ENCODE measurements around the gene DNMBP. TPM values are rescaled to one million over a fixed set of nuclear protein-coding genes. Genes with fewer than 3 reads are reported as not detected.
"Not testable (repeated sequence)": the region's sequence is repeated elsewhere in the genome, so short reads cannot be mapped to it uniquely, and the experiment has no call there.

The DNMBP gene
- total RNA-seq, 4 donors from 2014 or later, result 9.5 to 15.8 (median 11.4) TPM

DNA sequence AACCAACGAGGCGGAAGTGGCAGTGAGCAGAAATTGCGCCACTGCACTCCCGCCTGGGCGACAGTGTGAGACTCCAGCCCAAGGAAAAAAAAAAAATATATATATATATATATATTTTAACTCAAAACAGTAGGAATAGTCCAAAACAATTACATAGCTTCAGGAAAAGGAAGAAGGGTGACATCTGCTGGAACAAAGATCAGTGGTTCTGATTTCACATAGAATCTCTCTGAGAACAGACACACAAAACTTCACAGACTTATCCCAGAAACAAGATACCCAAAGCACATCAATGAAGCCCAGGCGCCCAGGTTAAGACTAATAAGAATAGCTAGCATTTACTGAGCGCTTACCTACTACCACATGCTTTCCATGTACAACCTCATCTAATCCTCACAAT, 45.0 kb downstream of the DNMBP start:
- Histone ChIP-seq H3K4me3 (no peak overlapping the region), H3K36me3 (peaks cover 7 to 52% (median 17%) of the 10 kb centered on the region in 3 donors), H3K4me1 (peaks cover 0 to 17% (median 0%) of the 10 kb centered on the region in 3 donors), H3K27ac (peak overlapping the region in 1 of 4 donors; percentile 31), H3K27me3 (no peaks in the 10 kb centered on the region), H3K9me3 (no peaks in the 10 kb centered on the region)
- intact Hi-C loops (cut with DNase I), result no loop called here
- TF ChIP-seq POLR2A (IDR thresholded peaks at IDR 0.05), result no peak
- TF ChIP-seq CTCF (IDR thresholded peaks at IDR 0.05), result no peak
- WGBS, 2 donors, result 88 to 90% methylated on average over 7 of the region's 7 CpGs
- DNase-seq, result no peak

GRCh38 chr10:99963467-99964165, 46.1 kb downstream of the DNMBP start:
- peaks cover 4 to 40% (median 14%) of the 10 kb centered on the region in 3 donors for H3K36me3 ChIP-seq
- H3K9me3 ChIP-seq; intact Hi-C loops (cut with DNase I); H3K27me3 ChIP-seq; H3K4me3 ChIP-seq; DNase-seq: not testable (repeated sequence)
- 57 to 71% methylated on average over 3 of the region's 7 CpGs for WGBS, 2 donors
- peak overlapping the region in 1 of 4 donors; percentile 39 for H3K27ac ChIP-seq
- H3K4me1 ChIP-seq, result peaks cover 0 to 17% (median 0%) of the 10 kb centered on the region in 3 donors

DNA sequence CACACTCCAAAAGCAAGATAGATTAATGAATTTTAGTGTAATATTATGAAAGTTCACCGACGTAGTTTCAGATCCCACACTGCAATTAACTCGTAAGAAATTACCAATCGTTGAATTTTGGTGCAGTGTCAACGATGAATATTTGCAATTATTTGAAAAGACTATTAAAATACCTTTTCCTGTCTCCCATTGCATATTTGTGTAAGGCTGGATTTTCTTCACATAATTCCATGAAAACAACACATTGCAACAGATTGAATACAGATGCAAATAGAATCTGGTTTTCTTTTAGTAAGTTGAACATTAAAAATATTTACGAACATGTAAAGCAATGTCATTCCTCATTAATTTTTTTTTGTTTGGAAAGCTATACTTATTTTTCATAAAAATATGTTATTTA, 50.9 kb downstream of the DNMBP start:
- intact Hi-C loops (cut with DNase I), result no loop called here
- no peak overlapping the region for H3K27ac ChIP-seq
- H3K36me3 ChIP-seq, result peaks cover 10 to 42% (median 12%) of the 10 kb centered on the region in 3 donors
- H3K27me3 ChIP-seq, result no peaks in the 10 kb centered on the region
- DNase-seq, result no peak
- H3K4me1 ChIP-seq, result peaks cover 0 to 10% (median 0%) of the 10 kb centered on the region in 3 donors
- H3K4me3 ChIP-seq, result no peak overlapping the region
- WGBS, 2 donors, result 84 to 89% methylated on average over 6 of the region's 6 CpGs
- H3K9me3 ChIP-seq, result no peaks in the 10 kb centered on the region
- TF ChIP-seq POLR2A (IDR thresholded peaks at IDR 0.05) (no peak), CTCF (IDR thresholded peaks at IDR 0.05) (no peak)

- no peaks in the 10 kb centered on the region for H3K9me3 ChIP-seq
- TF ChIP-seq CTCF (IDR thresholded peaks at IDR 0.05) (no peak), POLR2A (IDR thresholded peaks at IDR 0.05) (no peak)
- H3K27ac ChIP-seq, result peak overlapping the region in 1 of 4 donors; percentile 32
- 44 to 62% methylated on average over 2 of the region's 2 CpGs for WGBS, 2 donors
- no peaks in the 10 kb centered on the region for H3K27me3 ChIP-seq
- H3K36me3 ChIP-seq, result peaks cover 10 to 47% (median 12%) of the 10 kb centered on the region in 3 donors
- peaks cover 0 to 9% (median 0%) of the 10 kb centered on the region in 3 donors for H3K4me1 ChIP-seq
- H3K4me3 ChIP-seq, result peak overlapping the region in 1 of 4 donors; percentile 0
- DNase-seq, result no peak
- intact Hi-C loops (cut with DNase I), result no loop called here
Observed at GRCh38 chr10:99958302-99958701, 51.4 kb downstream of the DNMBP start.

GRCh38 chr10:99953510-99953909, 56.2 kb downstream of the DNMBP start:
- H3K36me3 ChIP-seq, result peaks cover 10 to 79% (median 17%) of the 10 kb centered on the region in 3 donors
- DNase-seq; H3K4me1 ChIP-seq; H3K27me3 ChIP-seq; H3K27ac ChIP-seq; intact Hi-C loops (cut with DNase I); H3K4me3 ChIP-seq: not testable (repeated sequence)
- 93 to 95% methylated on average over 3 of the region's 3 CpGs for WGBS, 2 donors
- H3K9me3 ChIP-seq, result peaks cover 0 to 10% (median 6%) of the 10 kb centered on the region in 3 donors

DNA sequence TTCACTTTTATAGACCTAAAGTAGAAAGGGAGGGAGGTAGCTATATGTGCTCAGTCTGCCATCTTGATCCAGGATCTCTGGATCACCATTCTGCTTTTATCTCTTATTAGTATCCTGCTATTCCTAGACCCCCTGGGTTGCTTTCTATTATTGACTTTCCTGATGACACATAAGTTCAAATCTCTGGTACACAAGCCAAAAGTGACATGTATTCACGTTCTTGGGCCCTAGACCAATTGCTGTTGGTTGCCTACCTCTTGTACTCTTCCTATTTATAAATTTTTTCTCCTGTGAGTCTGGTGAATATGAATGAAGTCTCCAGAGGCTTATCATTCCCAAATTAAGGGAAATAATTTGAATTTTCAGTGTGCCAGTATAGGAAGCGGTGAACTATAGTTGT, 56.9 kb downstream of the DNMBP start:
- Histone ChIP-seq H3K4me1 (peaks cover 0 to 3% (median 0%) of the 10 kb centered on the region in 3 donors), H3K9me3 (peaks cover 0 to 10% (median 6%) of the 10 kb centered on the region in 3 donors), H3K4me3 (no peak overlapping the region), H3K27me3 (no peaks in the 10 kb centered on the region), H3K27ac (no peak overlapping the region), H3K36me3 (peaks cover 10 to 77% (median 17%) of the 10 kb centered on the region in 3 donors)
- TF ChIP-seq POLR2A (IDR thresholded peaks at IDR 0.05), result no peak
- no peak for TF ChIP-seq CTCF (IDR thresholded peaks at IDR 0.05)
- 89 to 91% methylated on average over 2 of the region's 2 CpGs for WGBS, 2 donors
- DNase-seq, result no peak
- intact Hi-C loops (cut with DNase I), result no loop called here

DNA sequence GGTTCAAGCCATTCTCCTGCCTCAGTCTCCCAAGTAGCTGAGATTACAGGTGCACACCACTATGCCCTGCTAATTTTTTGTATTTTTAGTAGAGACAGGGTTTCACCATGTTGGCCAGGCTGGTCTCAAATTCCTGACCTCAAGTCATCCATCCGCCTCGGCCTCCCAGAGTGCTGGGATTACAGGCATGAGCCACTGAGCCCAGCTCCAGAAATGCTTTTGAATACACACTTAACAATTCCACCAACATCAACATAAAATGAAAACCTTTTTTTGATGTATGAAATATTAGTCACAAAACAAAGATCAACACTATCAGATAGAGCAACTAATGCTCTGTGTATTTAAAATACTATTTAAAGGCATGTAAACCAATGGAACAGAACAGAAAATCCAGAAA, 63.7 kb downstream of the DNMBP start:
- H3K27me3 ChIP-seq; intact Hi-C loops (cut with DNase I); H3K27ac ChIP-seq; H3K4me3 ChIP-seq; DNase-seq; H3K9me3 ChIP-seq: not testable (repeated sequence)
- Histone ChIP-seq H3K36me3 (peaks cover 0 to 12% (median 0%) of the 10 kb centered on the region in 3 donors), H3K4me1 (peaks cover 0 to 27% (median 14%) of the 10 kb centered on the region in 3 donors)
- whole genome bisulfite sequencing, 2 donors, result 55 to 76% methylated on average over 2 of the region's 2 CpGs
